Endodermal cell (in vitro differentiated cells): ENCODE measurements around the gene INKA2. TPM values are rescaled to one million over a fixed set of nuclear protein-coding genes. Genes with fewer than 3 reads are reported as not detected.

Experiments
- DNase-seq: peaks from one replicate; pipeline ENCODE4 v3.0.0-alpha.2; 2017
- H3K27ac ChIP-seq: 2 replicates; pipeline ENCODE4 v1.5.1; 2013; ENCODE audit warnings: mild to moderate bottlenecking, low read depth, low read length, moderate library complexity
- H3K27me3 ChIP-seq: 2 replicates; pipeline ENCODE4 v1.6.1; 2013; ENCODE audit warnings: mild to moderate bottlenecking, low read length, moderate library complexity; ENCODE audit not compliant: insufficient read depth, control insufficient read depth, poor library complexity, severe bottlenecking
- H3K36me3 ChIP-seq: 2 replicates; pipeline ENCODE4 v1.7.0; 2013; ENCODE audit warnings: mild to moderate bottlenecking, low read length, moderate library complexity; ENCODE audit not compliant: control insufficient read depth, insufficient read depth
- H3K4me1 ChIP-seq: one replicate; pipeline ENCODE4 v1.7.0; 2013; ENCODE audit warnings: low read length; ENCODE audit not compliant: control insufficient read depth, insufficient read depth
- H3K4me3 ChIP-seq: 2 replicates; pipeline ENCODE4 v1.5.1; 2013; ENCODE audit warnings: mild to moderate bottlenecking, low read length, moderate library complexity
- H3K9ac ChIP-seq: 2 replicates; pipeline ENCODE4 v1.6.1; 2013; ENCODE audit warnings: mild to moderate bottlenecking, low read length, moderate library complexity; ENCODE audit not compliant: poor library complexity, severe bottlenecking; ENCODE audit errors: extremely low read depth
- H3K9me3 ChIP-seq: 2 replicates; pipeline ENCODE4 v1.6.1; 2013; ENCODE audit warnings: mild to moderate bottlenecking, low read length, moderate library complexity; ENCODE audit not compliant: control insufficient read depth
- H3K27ac Mint-ChIP-seq: 2 replicates; pipeline ENCODE4 v1.8.0; 2020; ENCODE audit warnings: mixed read lengths
- H3K27me3 Mint-ChIP-seq: 2 replicates; pipeline ENCODE4 v1.8.0; 2021; ENCODE audit warnings: mild to moderate bottlenecking, mixed read lengths; ENCODE audit not compliant: insufficient read depth
- H3K36me3 Mint-ChIP-seq: 2 replicates; pipeline ENCODE4 v1.8.0; 2020; ENCODE audit warnings: low read depth, mixed read lengths
- H3K4me1 Mint-ChIP-seq: 2 replicates; pipeline ENCODE4 v1.8.0; 2020; ENCODE audit warnings: mixed read lengths
- H3K4me3 Mint-ChIP-seq: 2 replicates; pipeline ENCODE4 v1.8.0; 2020; ENCODE audit warnings: mild to moderate bottlenecking, moderate library complexity, mixed read lengths
- H3K9me3 Mint-ChIP-seq: 2 replicates; pipeline ENCODE4 v1.8.0; 2020; ENCODE audit warnings: mild to moderate bottlenecking, mixed read lengths
- WGBS, 2 experiments: methylation state at CpG; one replicate each; pipeline versions ENCODE4 v1.1.5 to v1.1.7; 2013; ENCODE audit warnings: missing lambda C conversion rate in 2 of 2, mixed read lengths in 1 of 2; ENCODE audit not compliant: insufficient coverage in 1 of 2, insufficient read length in 1 of 2; 5-methylcytosine and 5-hydroxymethylcytosine counted together
- total RNA-seq, 2 donors: library from RNA; stranded (reverse); fragmentation: NEBNext Ultra II Directional in 1 of 2; extraction: Animal tissue kit (Norgen Biotek cat#: 25700) in 1 of 2; gene quantifications; 2 replicates in 1 of 2; 3 replicates in 1 of 2; pipeline ENCODE4 v1.2.1, GENCODE V29; 2021
- TF ChIP-seq, protein P1 (sequence below): fragments of 200-600 bp; sonication (generic); conservative IDR thresholded peaks from 2 replicates; pipeline ENCODE4 v1.5.0; 2021; ENCODE audit warnings: antibody characterized with exemption, mild to moderate bottlenecking

Gene INKA2
- total RNA-seq, 2 donors from 2014 or later, result 1.4 to 1.9 TPM

DNA sequence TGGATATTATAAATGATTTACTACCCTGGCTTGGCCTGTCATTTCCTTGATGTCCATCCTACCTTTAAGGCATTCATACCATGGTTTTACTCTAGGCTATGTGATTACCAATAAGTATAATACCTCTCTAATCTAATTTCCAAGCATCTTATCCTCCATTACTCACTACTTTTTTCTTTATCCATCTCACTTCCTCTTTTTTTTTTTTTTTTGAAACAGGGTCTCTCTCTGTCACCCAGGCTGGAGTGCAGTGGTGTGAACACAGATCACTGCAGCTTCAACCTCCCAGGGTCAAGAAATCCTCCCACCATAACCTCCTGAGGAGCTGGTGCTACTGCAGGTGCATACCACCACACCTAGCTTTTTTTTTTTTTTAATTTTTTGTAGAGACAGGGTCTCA is 39.9 kb downstream of the INKA2 start:
- Histone ChIP-seq H3K27me3 (no peaks in the 10 kb centered on the region), H3K36me3 (peaks cover 48% of the 10 kb centered on the region), H3K4me3 (no peak overlapping the region), H3K9me3 (no peaks in the 10 kb centered on the region), H3K4me1 (no peaks in the 10 kb centered on the region), H3K27ac (no peak overlapping the region), H3K9ac (no peak overlapping the region)
- Mint-ChIP-seq H3K36me3 (peaks cover 22% of the 10 kb centered on the region), H3K4me1 (peaks cover 6% of the 10 kb centered on the region), H3K27ac (no peak overlapping the region), H3K4me3 (no peak overlapping the region), H3K9me3 (no peaks in the 10 kb centered on the region), H3K27me3 (no peaks in the 10 kb centered on the region)
- TF ChIP-seq, protein P1, sequence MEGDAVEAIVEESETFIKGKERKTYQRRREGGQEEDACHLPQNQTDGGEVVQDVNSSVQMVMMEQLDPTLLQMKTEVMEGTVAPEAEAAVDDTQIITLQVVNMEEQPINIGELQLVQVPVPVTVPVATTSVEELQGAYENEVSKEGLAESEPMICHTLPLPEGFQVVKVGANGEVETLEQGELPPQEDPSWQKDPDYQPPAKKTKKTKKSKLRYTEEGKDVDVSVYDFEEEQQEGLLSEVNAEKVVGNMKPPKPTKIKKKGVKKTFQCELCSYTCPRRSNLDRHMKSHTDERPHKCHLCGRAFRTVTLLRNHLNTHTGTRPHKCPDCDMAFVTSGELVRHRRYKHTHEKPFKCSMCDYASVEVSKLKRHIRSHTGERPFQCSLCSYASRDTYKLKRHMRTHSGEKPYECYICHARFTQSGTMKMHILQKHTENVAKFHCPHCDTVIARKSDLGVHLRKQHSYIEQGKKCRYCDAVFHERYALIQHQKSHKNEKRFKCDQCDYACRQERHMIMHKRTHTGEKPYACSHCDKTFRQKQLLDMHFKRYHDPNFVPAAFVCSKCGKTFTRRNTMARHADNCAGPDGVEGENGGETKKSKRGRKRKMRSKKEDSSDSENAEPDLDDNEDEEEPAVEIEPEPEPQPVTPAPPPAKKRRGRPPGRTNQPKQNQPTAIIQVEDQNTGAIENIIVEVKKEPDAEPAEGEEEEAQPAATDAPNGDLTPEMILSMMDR, result no peak
- DNase-seq, result no peak

DNA sequence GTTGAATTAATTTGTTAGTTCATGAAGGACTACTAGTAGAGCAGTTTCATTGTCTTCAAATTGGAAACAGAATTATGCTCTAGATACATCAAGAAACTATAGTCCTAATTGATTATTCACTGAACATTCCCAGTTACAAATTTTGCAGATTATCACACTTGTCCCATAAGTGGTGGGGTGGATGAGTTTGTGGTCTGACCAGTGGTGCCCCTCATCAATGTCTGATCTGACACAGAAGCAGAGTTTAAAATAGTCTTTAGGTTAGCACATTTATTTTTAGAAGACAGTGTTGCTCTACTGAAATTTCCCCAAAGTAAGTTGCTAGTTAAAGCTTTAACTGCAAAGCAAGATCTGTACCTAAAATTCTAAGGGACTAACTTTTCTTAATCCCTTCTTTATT is 42.9 kb downstream of the INKA2 start:
- Mint-ChIP-seq H3K4me3 (no peak overlapping the region), H3K9me3 (no peaks in the 10 kb centered on the region), H3K27ac (no peak overlapping the region), H3K36me3 (peaks cover 29% of the 10 kb centered on the region), H3K4me1 (peaks cover 6% of the 10 kb centered on the region), H3K27me3 (no peaks in the 10 kb centered on the region)
- DNase-seq, result no peak
- Histone ChIP-seq H3K4me1 (no peaks in the 10 kb centered on the region), H3K9me3 (no peaks in the 10 kb centered on the region), H3K36me3 (peaks cover 44% of the 10 kb centered on the region), H3K27ac (no peak overlapping the region), H3K9ac (no peak overlapping the region), H3K4me3 (no peak overlapping the region), H3K27me3 (no peaks in the 10 kb centered on the region)
- TF ChIP-seq, protein P1, result no peak

DNA sequence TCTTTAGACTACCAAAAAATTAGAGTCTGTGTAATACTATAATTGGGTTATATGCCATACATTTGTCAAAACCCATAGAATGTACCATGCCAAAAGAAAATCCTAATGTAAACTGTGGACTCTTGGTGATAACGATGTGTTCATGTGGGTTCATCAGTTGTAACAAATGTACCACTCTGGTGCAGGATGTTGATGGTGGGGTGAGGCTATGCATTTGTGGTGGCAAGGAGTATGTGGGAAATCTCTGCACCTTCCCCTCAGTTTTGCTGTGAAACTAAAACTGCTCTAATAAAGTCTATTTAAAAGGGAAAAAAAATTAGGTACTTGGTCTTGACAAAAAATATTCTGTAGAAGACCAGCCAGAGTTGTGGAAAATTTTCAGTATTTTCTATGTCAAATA is 43.4 kb downstream of the INKA2 start:
- peaks cover 6% of the 10 kb centered on the region for H3K4me1 Mint-ChIP-seq

More for the DNA sequence above, 43.4 kb downstream of the INKA2 start:
- 95% methylated on average over 1 of the region's 1 CpG; no CpG with 5 or more reads in 1 of the 2 experiments for WGBS, 2 experiments
- H3K36me3 Mint-ChIP-seq, result peaks cover 28% of the 10 kb centered on the region
- no peak overlapping the region for H3K27ac Mint-ChIP-seq
- H3K9me3 Mint-ChIP-seq, result no peaks in the 10 kb centered on the region
- DNase-seq, result no peak
- H3K4me3 Mint-ChIP-seq, result no peak overlapping the region
- no peaks in the 10 kb centered on the region for H3K27me3 ChIP-seq
- no peak overlapping the region for H3K9ac ChIP-seq
- H3K9me3 ChIP-seq, result no peaks in the 10 kb centered on the region
- TF ChIP-seq, protein P1, result no peak
- no peaks in the 10 kb centered on the region for H3K4me1 ChIP-seq
- H3K27ac ChIP-seq, result no peak overlapping the region
- H3K4me3 ChIP-seq, result no peak overlapping the region
- H3K27me3 Mint-ChIP-seq, result no peaks in the 10 kb centered on the region
- H3K36me3 ChIP-seq, result peaks cover 44% of the 10 kb centered on the region
